AG10803 (cell line): ENCODE data around the gene NDRG3.

Source experiments
- DNase-seq: peaks from one replicate; pipeline ENCODE4 v3.0.0; 2010; ENCODE audit warnings: low read depth
- H3K4me3 ChIP-seq: 2 replicates; pipeline ENCODE4 v1.5.1; 2011; ENCODE audit warnings: mild to moderate bottlenecking, low read length, control low read depth
- TF ChIP-seq, protein P1 (sequence below): conservative IDR thresholded peaks from 2 replicates; pipeline ENCODE4 v1.5.1; 2011; ENCODE audit warnings: mild to moderate bottlenecking, low read length, control low read depth, inconsistent platforms

NDRG3 gene

DNA sequence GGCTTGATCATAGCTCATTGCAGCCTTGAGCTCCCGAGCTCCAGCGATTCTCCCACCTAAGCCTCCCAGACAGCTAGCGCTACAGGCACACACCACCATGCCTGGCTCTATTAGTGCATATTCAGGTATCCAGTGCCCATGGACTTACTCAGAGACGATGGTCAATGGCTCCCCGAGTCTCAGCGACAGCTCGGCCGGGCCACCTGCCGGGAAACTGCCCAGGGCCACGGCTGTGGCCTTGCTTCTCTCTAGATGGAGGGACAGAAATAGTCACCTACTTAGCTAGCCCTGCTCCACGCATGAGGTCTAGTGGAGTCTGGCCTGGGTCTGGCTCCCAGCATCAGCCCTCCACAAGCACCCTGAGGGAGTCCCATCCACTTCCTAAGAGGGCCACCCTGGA, 111.5 kb downstream of the NDRG3 start:
- DNase-seq: no peak
- TF ChIP-seq, protein P1, sequence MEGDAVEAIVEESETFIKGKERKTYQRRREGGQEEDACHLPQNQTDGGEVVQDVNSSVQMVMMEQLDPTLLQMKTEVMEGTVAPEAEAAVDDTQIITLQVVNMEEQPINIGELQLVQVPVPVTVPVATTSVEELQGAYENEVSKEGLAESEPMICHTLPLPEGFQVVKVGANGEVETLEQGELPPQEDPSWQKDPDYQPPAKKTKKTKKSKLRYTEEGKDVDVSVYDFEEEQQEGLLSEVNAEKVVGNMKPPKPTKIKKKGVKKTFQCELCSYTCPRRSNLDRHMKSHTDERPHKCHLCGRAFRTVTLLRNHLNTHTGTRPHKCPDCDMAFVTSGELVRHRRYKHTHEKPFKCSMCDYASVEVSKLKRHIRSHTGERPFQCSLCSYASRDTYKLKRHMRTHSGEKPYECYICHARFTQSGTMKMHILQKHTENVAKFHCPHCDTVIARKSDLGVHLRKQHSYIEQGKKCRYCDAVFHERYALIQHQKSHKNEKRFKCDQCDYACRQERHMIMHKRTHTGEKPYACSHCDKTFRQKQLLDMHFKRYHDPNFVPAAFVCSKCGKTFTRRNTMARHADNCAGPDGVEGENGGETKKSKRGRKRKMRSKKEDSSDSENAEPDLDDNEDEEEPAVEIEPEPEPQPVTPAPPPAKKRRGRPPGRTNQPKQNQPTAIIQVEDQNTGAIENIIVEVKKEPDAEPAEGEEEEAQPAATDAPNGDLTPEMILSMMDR: no peak
- H3K4me3 ChIP-seq: no peak overlapping the region

- TF ChIP-seq, protein P1: no peak
- H3K4me3 ChIP-seq: no peak overlapping the region
- DNase-seq: no peak
These were observed 112.6 kb downstream of the NDRG3 start for GRCh38 chr20:36633285-36633772.

DNA sequence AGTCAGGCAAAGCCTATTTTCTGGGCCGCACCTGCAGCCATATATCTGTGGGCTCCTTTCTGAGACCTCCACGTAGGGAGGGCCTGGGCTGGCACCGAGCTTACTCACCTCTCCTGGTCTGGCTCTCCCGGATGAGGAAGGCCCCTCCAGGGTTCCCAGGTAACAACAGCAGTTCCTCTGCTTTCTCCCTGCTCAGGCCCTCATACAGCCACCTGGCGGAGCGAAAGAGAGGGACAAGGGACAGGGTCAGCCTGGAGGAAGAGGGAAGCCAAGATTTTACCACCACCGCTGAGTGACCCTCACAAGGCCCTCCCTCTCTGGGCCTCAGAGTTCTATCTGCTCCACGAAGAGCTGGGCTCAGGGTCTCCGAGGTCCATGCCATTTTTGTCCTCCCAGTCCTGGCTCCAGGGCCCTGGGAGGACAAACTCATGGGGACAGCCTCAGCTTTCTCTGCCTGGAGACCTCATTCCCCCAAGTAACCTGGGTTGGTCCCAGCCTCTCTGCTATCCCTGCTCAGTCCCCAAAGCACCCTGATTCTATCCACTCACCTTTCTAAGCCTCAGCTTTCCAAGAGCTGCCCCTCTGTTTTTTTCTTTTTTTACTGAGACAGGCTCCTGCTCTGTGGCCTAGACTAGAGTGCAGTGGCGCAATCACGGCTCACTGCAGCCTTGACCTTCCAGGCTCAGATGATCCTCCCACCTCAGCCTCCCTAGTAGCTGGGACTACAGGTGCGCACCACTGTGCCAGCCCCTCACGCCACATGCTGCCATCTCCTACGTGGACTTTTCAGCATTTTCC, 113.2 kb downstream of the NDRG3 start:
- TF ChIP-seq, protein P1: no peak

GRCh38 chr20:36632147-36632486, 113.8 kb downstream of the NDRG3 start:
- DNase-seq: no peak
- TF ChIP-seq, protein P1: no peak
- H3K4me3 ChIP-seq: no peak overlapping the region

More for the DNA sequence above, 113.2 kb downstream of the NDRG3 start:
- DNase-seq: no peak
- no peak overlapping the region for H3K4me3 ChIP-seq

- H3K4me3 ChIP-seq: no peak overlapping the region
- DNase-seq: peak; percentile 6
- TF ChIP-seq, protein P1: no peak
These were observed 114.2 kb downstream of the NDRG3 start for GRCh38 chr20:36631646-36632045.

GRCh38 chr20:36629719-36630681, 115.9 kb downstream of the NDRG3 start:
- no peak for DNase-seq
- TF ChIP-seq, protein P1: no peak
- no peak overlapping the region for H3K4me3 ChIP-seq
